ENCODE results near the gene HSPB1. TPM values are rescaled to one million over a fixed set of nuclear protein-coding genes. Genes with fewer than 3 reads are reported as not detected.
A peak's percentile ranks its signal among the peaks of the same experiment; 100 is the strongest.
"Not testable (repeated sequence)": the region's sequence is repeated elsewhere in the genome, so short reads cannot be mapped to it uniquely, and the experiment has no call there.

Gene HSPB1
- total and polyA plus RNA-seq, 2 donors: 67.7 to 1,040 TPM

DNA sequence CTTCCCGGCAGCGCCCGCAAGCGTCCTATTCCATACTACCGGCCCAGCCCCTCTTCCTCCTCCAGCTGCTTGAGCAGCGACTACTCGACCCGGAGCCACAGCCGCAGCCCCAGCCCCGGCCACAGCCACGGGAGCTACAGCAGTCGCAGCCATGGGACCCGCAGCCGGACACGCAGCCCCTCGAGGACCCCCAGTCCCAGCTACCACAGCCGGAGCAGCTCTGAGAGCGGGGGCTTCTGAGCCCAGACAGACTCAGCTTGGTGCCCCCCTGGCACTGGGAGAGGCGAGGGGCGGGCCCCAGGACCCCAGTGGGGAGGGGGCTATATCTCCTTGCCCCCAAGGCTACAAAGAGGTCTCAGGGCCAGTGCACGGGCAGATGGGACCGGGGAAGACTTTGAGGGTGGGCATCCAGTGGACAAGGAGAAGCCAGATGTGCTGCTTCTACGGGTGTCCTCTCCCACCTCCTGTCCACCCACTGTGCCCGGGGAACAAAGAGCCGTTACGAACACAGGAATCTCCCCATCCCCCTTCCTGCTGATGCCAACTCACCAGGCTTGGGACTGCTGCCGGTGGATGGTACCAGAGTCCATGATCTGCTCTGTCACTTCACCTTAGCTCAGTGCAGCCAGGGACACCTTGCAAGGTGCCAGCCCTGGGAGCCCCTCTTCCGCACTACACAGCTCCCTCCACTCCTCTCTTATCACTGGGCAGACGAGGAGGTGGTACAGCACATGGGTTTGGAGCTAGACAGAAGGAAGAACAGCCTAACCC, 16.7 kb upstream of the HSPB1 start:
- Histone ChIP-seq H3K27ac (ENCODE audit: low read depth in 1 of 2, low read length in 1 of 2) (no peak overlapping the region), H3K4me3 (ENCODE audit: low read length in 2 of 2) (no peak overlapping the region), H3K9me3 (ENCODE audit: control insufficient read depth in 2 of 2, insufficient read depth in 1 of 2, low read length in 1 of 2) (peaks cover 0 to 9% of the 10 kb centered on the region in 2 donors), H3K36me3 (ENCODE audit: control insufficient read depth in 2 of 2, insufficient read depth in 2 of 2, low read length in 1 of 2) (no peaks in the 10 kb centered on the region), H3K4me1 (ENCODE audit: control insufficient read depth in 2 of 2, insufficient read depth in 2 of 2, low read length in 2 of 2) (peaks cover 2 to 6% of the 10 kb centered on the region in 2 donors), H3K27me3 (ENCODE audit: control insufficient read depth in 2 of 2, insufficient read depth in 1 of 2, low read length in 1 of 2) (peaks cover 27 to 65% of the 10 kb centered on the region in 2 donors)
- no peak for DNase-seq (ENCODE audit: low read depth in 6 of 9, low spot score in 9 of 9)
- WGBS: 95% methylated on average over 29 of the region's 29 CpGs

DNA sequence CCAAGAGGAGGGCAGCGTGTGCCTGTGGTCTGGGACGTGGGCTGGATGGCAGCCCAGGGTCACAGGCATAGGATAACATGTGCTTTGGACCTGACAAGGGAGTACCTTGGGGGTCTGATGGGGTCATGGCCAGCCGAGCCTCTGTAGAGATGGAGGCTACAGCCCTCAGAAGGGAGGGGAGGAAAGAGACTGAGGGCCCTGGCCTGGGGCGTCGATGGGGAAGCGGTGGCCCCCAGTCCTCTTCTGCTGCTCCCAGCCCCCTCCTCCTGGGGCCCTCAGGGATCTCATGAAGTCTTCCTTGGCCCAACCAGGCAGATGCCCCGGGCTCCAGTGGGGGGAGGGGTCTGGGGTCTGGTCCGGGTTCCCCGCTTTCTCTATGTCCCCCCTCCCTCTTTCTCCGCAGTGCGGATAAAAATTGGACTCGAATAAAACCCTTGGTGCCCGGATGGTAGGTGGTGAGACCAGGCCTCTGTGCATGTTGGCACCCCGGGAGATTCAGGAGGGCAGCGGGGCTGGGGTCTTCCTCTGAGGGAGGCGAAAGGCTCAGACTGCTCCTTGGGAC, 15.6 kb upstream of the HSPB1 start:
- DNase-seq (ENCODE audit: low read depth in 6 of 9, low spot score in 9 of 9): no peak

DNA sequence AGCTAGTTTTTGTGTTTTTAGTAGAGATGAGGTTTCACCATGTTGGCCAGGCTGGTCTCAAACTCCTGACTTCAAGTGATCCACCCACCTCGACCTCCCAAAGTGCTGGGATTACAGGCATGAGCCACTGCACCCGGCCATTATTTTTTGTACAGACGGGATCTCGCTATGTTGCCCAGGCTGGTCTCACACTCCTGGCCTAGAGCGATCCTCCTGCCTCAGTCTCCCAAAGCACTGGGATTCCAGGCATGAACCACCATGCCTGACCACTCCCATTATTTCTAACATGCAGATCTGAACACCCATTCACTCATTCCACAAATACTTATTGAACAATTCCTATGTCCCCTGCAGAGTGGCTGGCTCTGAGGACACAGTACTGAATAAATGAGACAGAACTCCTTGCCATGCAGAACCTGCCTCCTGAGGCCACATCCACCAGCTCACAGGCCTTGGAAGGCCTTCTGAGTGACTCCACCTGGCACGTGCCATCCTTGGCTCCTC, 11.6 kb upstream of the HSPB1 start:
- not testable (repeated sequence) for H3K36me3 ChIP-seq (ENCODE audit: control insufficient read depth in 2 of 2, insufficient read depth in 2 of 2, low read length in 1 of 2); H3K27ac ChIP-seq (ENCODE audit: low read depth in 1 of 2, low read length in 1 of 2); H3K4me3 ChIP-seq (ENCODE audit: low read length in 2 of 2); H3K9me3 ChIP-seq (ENCODE audit: control insufficient read depth in 2 of 2, insufficient read depth in 1 of 2, low read length in 1 of 2); DNase-seq (ENCODE audit: low read depth in 6 of 9, low spot score in 9 of 9)
- peaks cover 13 to 22% of the 10 kb centered on the region in 2 donors for H3K4me1 ChIP-seq (ENCODE audit: control insufficient read depth in 2 of 2, insufficient read depth in 2 of 2, low read length in 2 of 2)
- H3K27me3 ChIP-seq (ENCODE audit: control insufficient read depth in 2 of 2, insufficient read depth in 1 of 2, low read length in 1 of 2): peaks cover 0 to 17% of the 10 kb centered on the region in 2 donors
- 90% methylated on average over 6 of the region's 6 CpGs for WGBS

More for the DNA sequence above, 15.6 kb upstream of the HSPB1 start:
- peaks cover 5 to 14% of the 10 kb centered on the region in 2 donors for H3K4me1 ChIP-seq (ENCODE audit: control insufficient read depth in 2 of 2, insufficient read depth in 2 of 2, low read length in 2 of 2)
- no peaks in the 10 kb centered on the region for H3K36me3 ChIP-seq (ENCODE audit: control insufficient read depth in 2 of 2, insufficient read depth in 2 of 2, low read length in 1 of 2)
- H3K27me3 ChIP-seq (ENCODE audit: control insufficient read depth in 2 of 2, insufficient read depth in 1 of 2, low read length in 1 of 2): peaks cover 26 to 56% of the 10 kb centered on the region in 2 donors
- H3K9me3 ChIP-seq (ENCODE audit: control insufficient read depth in 2 of 2, insufficient read depth in 1 of 2, low read length in 1 of 2): peaks cover 0 to 9% of the 10 kb centered on the region in 2 donors
- H3K27ac ChIP-seq (ENCODE audit: low read depth in 1 of 2, low read length in 1 of 2): no peak overlapping the region
- WGBS: 96% methylated on average over 16 of the region's 16 CpGs
- no peak overlapping the region for H3K4me3 ChIP-seq (ENCODE audit: low read length in 2 of 2)

DNA sequence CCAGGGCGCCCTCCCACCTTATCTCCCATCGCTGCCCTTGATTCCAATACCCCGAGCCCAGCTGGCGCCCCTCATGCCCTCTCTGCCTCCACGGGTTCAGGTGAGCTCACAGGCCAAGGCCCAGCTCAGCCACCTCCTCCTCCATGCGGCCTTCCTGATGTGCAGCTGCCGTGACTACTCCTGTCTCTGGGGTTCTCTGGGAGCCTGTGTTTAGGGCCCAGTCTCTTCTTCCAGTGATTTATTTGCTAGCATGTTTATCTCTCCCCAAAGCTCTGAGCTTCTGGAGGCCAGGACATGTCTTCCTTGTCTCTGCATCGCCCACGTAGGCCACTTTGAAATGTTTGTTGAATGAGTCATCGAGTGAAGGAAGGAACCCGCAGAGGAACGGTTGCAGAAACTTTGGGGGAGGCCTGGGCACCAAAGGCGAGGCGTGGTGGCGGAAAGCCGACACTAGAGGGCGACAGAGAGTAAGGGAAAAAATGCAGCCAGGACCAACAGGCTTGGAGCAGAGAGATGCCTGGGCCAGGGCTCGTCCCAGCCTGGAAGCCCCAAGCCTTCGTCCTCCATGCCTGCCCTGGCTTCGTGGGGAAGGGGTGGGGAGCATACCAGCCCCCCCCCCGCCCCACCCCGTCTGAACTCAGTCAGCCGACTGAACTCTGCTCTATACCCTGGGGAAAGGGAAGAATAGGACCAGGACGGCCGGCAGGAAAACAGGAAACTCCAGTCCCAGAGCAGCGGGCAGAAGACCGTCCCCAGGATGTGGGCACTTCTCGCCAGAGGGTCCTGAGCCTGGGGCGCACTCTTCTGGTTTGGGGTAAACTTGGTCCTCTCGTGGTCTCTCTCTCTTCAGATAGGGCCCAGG, 10.9 kb upstream of the HSPB1 start:
- Histone ChIP-seq H3K4me1 (ENCODE audit: control insufficient read depth in 2 of 2, insufficient read depth in 2 of 2, low read length in 2 of 2) (peaks cover 13 to 22% of the 10 kb centered on the region in 2 donors), H3K36me3 (ENCODE audit: control insufficient read depth in 2 of 2, insufficient read depth in 2 of 2, low read length in 1 of 2) (no peaks in the 10 kb centered on the region)
- DNase-seq (ENCODE audit: low read depth in 6 of 9, low spot score in 9 of 9): peak; percentile 66 to 93 (median 80)

DNA sequence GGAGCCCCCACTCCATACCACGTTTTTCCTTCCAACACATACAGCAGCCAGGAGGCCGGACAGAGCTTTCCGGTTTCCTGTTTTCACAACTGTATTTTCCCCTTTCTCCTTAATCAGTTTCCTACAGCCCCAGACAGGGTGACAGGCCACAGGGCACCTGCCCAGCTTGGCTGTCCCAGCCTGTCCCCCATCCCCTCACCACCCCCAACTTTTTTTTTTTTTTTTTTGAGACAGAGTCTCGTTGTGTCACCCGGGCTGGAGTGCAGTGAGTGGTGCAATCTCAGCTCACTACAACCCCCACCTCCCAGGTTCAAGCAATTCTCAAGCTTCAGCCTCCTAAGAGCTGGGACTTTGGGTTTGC, 10.3 kb upstream of the HSPB1 start:
- Histone ChIP-seq H3K36me3 (ENCODE audit: control insufficient read depth in 2 of 2, insufficient read depth in 2 of 2, low read length in 1 of 2) (no peaks in the 10 kb centered on the region), H3K4me1 (ENCODE audit: control insufficient read depth in 2 of 2, insufficient read depth in 2 of 2, low read length in 2 of 2) (peaks cover 13 to 26% of the 10 kb centered on the region in 2 donors), H3K4me3 (ENCODE audit: low read length in 2 of 2) (no peak overlapping the region), H3K27ac (ENCODE audit: low read depth in 1 of 2, low read length in 1 of 2) (peak overlapping the region; percentile 1 to 75), H3K27me3 (ENCODE audit: control insufficient read depth in 2 of 2, insufficient read depth in 1 of 2, low read length in 1 of 2) (peaks cover 0 to 6% of the 10 kb centered on the region in 2 donors), H3K9me3 (ENCODE audit: control insufficient read depth in 2 of 2, insufficient read depth in 1 of 2, low read length in 1 of 2) (no peaks in the 10 kb centered on the region)
- DNase-seq (ENCODE audit: low read depth in 6 of 9, low spot score in 9 of 9): peak in 1 of 9 donors; percentile 37
- 4% methylated on average over 5 of the region's 5 CpGs for WGBS

More for the DNA sequence above, 10.9 kb upstream of the HSPB1 start:
- Histone ChIP-seq H3K9me3 (ENCODE audit: control insufficient read depth in 2 of 2, insufficient read depth in 1 of 2, low read length in 1 of 2) (no peaks in the 10 kb centered on the region), H3K27ac (ENCODE audit: low read depth in 1 of 2, low read length in 1 of 2) (peak overlapping the region; percentile 1 to 75), H3K4me3 (ENCODE audit: low read length in 2 of 2) (no peak overlapping the region), H3K27me3 (ENCODE audit: control insufficient read depth in 2 of 2, insufficient read depth in 1 of 2, low read length in 1 of 2) (peaks cover 0 to 10% of the 10 kb centered on the region in 2 donors)
- 19% methylated on average over 30 of the region's 30 CpGs for WGBS

DNA sequence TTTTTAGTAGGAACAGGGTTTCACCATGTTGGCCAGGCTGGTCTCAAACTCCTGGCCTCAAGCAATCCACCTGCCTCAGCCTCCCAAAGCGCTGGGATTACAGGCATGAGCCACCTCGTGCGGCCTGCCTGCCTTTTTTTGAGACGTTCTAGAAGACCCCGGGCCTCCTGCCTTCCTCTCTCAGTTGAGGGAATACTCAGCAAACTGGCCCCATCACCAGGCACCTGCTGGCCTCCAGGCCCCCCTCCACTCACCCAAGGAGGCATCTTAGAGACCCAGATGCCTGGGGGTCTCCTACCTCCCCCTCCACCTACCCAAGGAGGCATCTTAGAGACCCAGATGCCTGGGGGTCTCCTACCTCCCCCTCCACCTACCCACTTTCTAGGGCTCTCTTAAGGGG, 9.6 kb upstream of the HSPB1 start:
- not testable (repeated sequence) for DNase-seq (ENCODE audit: low read depth in 6 of 9, low spot score in 9 of 9); H3K4me3 ChIP-seq (ENCODE audit: low read length in 2 of 2); H3K9me3 ChIP-seq (ENCODE audit: control insufficient read depth in 2 of 2, insufficient read depth in 1 of 2, low read length in 1 of 2); H3K27me3 ChIP-seq (ENCODE audit: control insufficient read depth in 2 of 2, insufficient read depth in 1 of 2, low read length in 1 of 2); H3K36me3 ChIP-seq (ENCODE audit: control insufficient read depth in 2 of 2, insufficient read depth in 2 of 2, low read length in 1 of 2)
- H3K27ac ChIP-seq (ENCODE audit: low read depth in 1 of 2, low read length in 1 of 2): peak overlapping the region in 1 of 2 donors; percentile 54
- 94% methylated on average over 5 of the region's 5 CpGs for WGBS
- peaks cover 13 to 29% of the 10 kb centered on the region in 2 donors for H3K4me1 ChIP-seq (ENCODE audit: control insufficient read depth in 2 of 2, insufficient read depth in 2 of 2, low read length in 2 of 2)

DNA sequence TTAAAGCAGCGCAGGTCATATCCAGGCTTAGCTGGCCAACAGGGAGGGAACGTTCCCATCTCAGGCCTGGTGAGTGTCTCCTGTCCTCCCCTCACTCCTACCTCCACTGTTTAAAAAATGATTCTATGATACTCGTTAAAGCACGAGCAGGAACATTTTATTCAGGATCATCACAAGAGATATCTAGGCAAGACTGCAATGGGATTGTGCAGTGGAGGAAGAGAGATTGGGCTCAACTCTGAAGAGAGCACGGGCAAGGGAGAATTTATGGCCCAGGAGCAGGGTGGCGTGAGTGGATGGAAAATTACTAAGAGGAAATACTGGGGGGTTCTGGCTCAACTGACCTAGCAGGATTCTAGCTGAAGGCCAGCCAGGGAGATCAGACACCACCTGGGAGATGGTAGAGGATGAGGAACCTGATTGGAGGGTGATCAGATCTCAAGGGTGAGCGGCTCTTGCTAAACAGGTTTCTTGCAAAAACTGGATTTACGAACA, 9.0 kb upstream of the HSPB1 start:
- DNase-seq (ENCODE audit: low read depth in 6 of 9, low spot score in 9 of 9): no peak
- Histone ChIP-seq H3K4me1 (ENCODE audit: control insufficient read depth in 2 of 2, insufficient read depth in 2 of 2, low read length in 2 of 2) (peaks cover 13 to 29% of the 10 kb centered on the region in 2 donors), H3K36me3 (ENCODE audit: control insufficient read depth in 2 of 2, insufficient read depth in 2 of 2, low read length in 1 of 2) (no peaks in the 10 kb centered on the region), H3K27ac (ENCODE audit: low read depth in 1 of 2, low read length in 1 of 2) (peak overlapping the region in 1 of 2 donors; percentile 66), H3K4me3 (ENCODE audit: low read length in 2 of 2) (no peak overlapping the region), H3K27me3 (ENCODE audit: control insufficient read depth in 2 of 2, insufficient read depth in 1 of 2, low read length in 1 of 2) (peaks cover 0 to 3% of the 10 kb centered on the region in 2 donors), H3K9me3 (ENCODE audit: control insufficient read depth in 2 of 2, insufficient read depth in 1 of 2, low read length in 1 of 2) (no peaks in the 10 kb centered on the region)
- 85% methylated on average over 8 of the region's 8 CpGs for WGBS

DNA sequence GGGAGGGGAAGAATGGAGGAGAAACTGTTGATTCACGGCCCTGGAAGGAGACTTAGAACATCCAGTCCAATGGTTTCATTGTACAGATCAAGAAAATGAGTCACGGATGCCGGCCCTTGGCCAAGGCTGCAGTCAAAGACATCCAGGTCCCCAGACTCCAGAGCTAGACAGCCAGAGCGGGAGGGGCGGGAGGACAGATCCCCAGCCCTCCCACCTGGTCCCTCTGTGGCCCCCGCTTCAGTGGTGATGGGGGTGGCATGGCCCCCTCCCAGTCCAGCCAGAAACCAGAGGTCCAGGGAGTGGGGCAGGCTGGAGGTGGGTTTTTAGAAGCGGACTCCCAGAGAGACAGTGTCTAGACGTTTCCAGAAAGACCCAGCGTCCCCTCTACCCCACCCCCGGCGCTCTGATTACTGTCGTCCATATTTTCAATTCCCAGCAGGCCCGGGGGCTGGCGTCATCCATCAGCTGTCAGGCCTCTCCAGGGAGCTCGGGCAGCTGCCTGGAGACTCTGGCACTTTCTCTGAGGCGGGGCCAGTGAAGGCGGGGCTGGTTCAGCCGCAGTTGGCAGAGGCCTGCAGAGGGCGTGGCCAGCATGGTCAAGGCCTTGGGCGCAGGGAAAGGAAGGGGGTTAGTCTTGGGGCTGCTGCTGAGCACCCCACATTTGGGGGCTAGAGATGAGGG, 8.0 kb upstream of the HSPB1 start:
- H3K9me3 ChIP-seq (ENCODE audit: control insufficient read depth in 2 of 2, insufficient read depth in 1 of 2, low read length in 1 of 2): no peaks in the 10 kb centered on the region
- no peak overlapping the region for H3K4me3 ChIP-seq (ENCODE audit: low read length in 2 of 2)
- peak overlapping the region; percentile 74 to 89 for H3K27ac ChIP-seq (ENCODE audit: low read depth in 1 of 2, low read length in 1 of 2)
- DNase-seq (ENCODE audit: low read depth in 6 of 9, low spot score in 9 of 9): peak in 1 of 9 donors; percentile 40
- H3K27me3 ChIP-seq (ENCODE audit: control insufficient read depth in 2 of 2, insufficient read depth in 1 of 2, low read length in 1 of 2): peaks cover 0 to under 1% of the 10 kb centered on the region in 2 donors
- H3K36me3 ChIP-seq (ENCODE audit: control insufficient read depth in 2 of 2, insufficient read depth in 2 of 2, low read length in 1 of 2): no peaks in the 10 kb centered on the region
- H3K4me1 ChIP-seq (ENCODE audit: control insufficient read depth in 2 of 2, insufficient read depth in 2 of 2, low read length in 2 of 2): peaks cover 13 to 29% of the 10 kb centered on the region in 2 donors
- WGBS: 54% methylated on average over 20 of the region's 20 CpGs
